HG03175 (cell line): ENCODE data around the gene SGCG.

Experiments used
- ATAC-seq: cut with Tn5 transposase; IDR thresholded peaks from one replicate; pipeline ENCODE4 v1.9.1; 2021; ENCODE audit warnings: mild to moderate bottlenecking, moderate library complexity; ENCODE audit not compliant: unreplicated experiment

Gene SGCG

DNA sequence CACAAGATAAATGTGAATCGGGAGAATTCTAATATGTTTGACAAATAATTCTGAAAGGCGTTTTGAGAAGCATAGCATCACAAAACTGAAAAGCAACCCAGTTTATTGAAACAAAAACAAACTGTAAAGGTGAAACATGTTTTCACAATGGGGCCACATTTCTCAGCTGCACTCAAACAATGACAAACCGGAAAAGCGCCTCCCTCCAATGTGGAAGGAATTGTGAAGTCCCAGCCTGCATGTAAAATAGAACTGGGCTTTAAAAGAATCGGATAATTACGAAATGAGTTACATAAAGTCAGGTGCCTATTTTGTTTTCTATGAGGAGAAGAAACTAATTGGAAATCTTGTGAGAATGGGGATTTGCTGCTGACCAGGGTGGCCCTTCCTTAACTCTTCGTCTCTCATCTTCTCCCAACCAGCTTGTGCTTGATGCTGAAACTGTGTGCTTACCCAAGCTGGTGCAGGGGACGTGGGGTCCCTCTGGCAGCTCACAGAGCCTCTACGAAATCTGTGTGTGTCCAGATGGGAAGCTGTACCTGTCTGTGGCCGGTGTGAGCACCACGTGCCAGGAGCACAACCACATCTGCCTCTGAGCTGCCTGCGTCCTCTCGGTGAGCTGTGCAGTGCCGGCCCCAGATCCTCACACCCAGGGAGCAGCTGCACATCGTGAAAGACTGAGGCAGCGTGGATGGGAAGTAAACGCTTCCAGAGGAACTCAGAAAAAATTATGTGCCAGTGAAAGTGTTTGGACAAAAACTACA, 143.3 kb downstream of the SGCG start:
- ATAC-seq: no peak

DNA sequence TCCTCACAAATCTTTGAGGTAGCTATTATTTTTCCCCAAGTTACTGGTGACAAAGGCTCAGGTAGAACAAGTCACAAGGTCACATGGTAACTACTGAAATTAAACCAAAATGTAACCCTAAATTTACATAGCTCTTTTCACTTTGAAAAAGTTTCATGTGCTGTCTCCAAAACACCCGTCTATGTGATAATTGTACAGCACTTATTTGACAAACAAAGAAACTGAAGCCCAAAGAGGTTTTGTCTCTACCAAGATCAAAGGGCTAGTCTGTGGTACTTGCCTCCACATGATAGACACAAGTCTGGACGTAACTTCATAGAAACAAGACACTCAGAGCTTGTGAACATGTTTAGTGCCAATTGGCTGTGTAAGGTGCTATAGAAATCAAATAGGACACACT, 144.4 kb downstream of the SGCG start:
- no peak for ATAC-seq

GRCh38 chr13:23330356-23330755, 149.6 kb downstream of the SGCG start:
- no peak for ATAC-seq

- no peak for ATAC-seq
Measured at GRCh38 chr13:23339225-23339624, 158.4 kb downstream of the SGCG start.

GRCh38 chr13:23344931-23345595, 164.3 kb downstream of the SGCG start:
- no peak for ATAC-seq

GRCh38 chr13:23347601-23348000, 166.8 kb downstream of the SGCG start:
- ATAC-seq: no peak

GRCh38 chr13:23348262-23349127, 167.7 kb downstream of the SGCG start:
- ATAC-seq: no peak

DNA sequence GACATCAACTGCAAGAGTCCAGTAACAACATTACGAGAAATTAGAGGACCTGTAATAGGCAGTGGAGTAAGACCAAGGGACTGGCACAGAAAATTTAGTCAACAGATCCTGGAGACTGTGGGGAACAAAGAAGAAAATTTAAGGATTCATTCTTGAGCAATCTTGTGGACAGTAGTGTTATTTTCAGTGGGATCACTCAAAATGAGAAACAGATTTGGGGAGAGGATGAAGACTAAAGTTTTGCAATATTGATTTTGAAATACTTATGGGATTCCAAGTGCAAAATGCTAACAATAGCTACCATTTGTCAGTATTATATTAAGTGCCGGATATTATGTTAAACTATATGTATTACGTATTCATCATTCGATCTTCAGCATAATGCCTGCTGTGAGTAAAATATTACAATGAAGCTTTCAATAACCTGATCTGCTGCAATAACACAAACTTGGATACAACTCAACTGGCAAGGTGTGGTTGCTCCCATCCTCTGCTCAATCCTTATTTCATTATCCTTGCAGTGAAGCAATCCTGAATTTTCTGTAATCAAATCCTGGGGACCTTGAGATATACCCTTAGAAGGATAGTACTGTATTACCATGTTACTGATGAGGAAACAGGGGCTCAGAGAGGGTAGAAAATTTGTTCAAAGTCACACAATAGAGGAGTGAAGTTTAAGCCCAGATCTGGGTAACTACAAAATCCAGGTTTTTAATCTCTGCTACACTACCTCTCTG, 168.6 kb downstream of the SGCG start:
- ATAC-seq: no peak

GRCh38 chr13:23350009-23350408, 169.2 kb downstream of the SGCG start:
- no peak for ATAC-seq

DNA sequence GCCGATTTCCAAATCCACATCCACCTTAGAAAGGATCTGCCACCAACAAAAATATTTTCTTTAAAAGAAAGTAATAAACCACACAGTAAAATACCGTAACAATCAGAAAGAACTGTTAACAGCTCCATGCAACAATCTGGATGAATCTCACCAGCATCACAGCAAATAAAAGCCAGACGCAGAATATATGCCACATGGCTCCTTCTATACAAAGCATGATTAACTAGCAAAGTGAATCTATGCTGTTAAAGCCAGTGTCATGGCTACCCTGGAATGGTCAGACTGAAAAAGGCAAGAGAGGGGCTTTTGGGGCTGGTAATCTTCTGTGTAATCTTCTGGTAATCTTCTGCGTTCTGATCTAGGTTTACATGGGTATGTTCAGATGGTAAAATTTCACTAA, 171.4 kb downstream of the SGCG start:
- no peak for ATAC-seq

DNA sequence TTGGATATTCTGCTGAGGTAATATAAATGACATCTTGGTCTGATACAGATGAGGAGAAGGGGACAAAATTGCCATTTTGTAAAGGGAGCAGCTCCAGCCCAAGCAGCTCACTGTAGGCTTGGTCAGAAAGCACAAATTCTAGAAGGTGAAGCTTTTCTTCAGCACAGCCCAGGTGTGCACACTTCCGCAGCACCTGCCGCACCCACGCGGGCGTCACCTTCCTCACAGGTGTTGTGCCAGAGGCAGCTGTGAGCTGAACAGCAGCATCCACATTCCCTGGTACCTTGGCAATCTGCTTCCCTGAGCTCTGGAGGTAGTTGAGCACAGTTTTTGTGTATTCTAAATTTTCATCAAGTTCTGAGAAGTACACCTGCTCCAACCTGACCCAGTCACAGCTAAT, 173.7 kb downstream of the SGCG start:
- no peak for ATAC-seq

DNA sequence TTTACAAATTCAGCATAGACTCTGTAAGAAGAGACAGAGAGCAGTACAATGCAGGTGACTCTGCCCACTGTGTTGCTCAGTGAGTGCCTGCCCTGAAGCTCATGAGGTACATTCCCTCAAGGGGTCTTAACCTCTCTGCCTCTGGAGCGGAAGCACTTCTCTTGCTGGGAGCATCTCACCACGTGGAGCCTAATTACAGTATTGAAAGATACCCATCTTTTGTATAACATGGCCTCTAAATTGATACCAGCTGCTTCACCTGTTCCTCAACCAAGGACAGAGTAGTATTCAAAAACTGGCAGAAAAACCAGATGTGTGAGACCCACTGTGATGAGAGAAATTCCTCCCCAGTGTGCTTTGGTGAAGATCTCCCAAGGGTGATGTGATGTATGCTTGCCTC, 175.6 kb downstream of the SGCG start:
- no peak for ATAC-seq

DNA sequence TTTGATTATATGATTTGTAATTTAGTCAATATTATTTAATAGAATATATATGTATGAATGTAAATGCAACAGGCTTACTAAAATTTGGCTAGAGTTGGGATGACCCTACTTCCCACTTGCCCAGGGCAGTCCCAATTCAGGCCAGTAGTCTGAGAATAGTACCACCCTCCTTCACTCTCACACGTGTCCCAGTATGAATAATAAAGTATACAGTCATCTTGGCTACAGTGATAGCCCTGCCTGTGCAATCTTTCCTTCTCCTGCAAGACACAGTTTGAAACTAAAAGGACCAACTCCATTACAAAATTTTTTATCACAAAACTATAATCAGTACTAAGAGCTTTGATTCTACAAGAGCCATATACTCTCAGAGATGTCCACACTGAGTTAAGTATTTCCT, 176.6 kb downstream of the SGCG start:
- ATAC-seq: no peak

- ATAC-seq: no peak
Measured at GRCh38 chr13:23359882-23360281, 179.1 kb downstream of the SGCG start.

GRCh38 chr13:23365652-23366051, 184.9 kb downstream of the SGCG start:
- no peak for ATAC-seq

GRCh38 chr13:23367907-23368306, 187.1 kb downstream of the SGCG start:
- no peak for ATAC-seq

DNA sequence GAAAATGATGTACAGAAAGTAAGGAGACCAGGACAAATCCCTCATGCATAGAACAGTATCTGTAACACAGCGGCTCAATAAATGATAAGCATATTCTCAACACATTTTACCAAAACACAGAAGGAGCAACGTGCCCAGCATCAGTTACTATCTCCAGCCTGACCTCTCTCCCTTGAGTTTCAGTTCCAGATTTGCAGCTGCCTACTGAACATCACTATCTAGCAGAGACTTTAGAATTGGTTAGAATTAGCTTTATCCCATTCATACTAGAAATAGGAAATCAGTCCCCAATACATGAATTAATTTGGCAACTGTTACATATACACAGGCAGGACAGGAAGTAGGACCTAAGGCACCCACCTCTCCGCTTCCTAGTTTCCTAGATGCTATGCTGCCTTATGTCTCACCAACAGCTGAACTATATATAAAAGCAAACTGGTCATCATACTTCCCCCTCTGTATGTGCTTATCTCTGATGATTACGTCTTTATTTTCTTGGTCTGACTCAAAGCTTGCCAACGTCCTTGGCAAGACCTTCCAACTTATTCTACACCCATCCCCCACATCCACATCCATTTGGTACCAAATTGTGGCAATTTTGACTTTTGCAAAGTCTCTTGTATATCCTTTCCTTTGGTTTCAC, 191.6 kb downstream of the SGCG start:
- no peak for ATAC-seq
